WTC11 (cell line): ENCODE data around the gene MRPL2. TPM values are rescaled to one million over a fixed set of nuclear protein-coding genes. Genes with fewer than 3 reads are reported as not detected.

ENCODE experiments used
- ATAC-seq: fragments of 200-7000 bp; cut with Tn5 transposase; 2 replicates; pipeline ENCODE4 v1.10.0; 2021; ENCODE audit warnings: mild to moderate bottlenecking, moderate library complexity
- CTCF ChIA-PET: fragments of 300-600 bp; sonication (Branson Sonifier 250); formaldehyde crosslinking; loops from one replicate; lab custom pipeline; 2021; ENCODE audit warnings: antibody characterized with exemption; lab: Charles Lee
- POLR2A ChIA-PET: fragments of 350-600 bp; sonication (Branson Sonifier 250); formaldehyde crosslinking; loops from one replicate; lab custom pipeline; 2021; ENCODE audit warnings: antibody characterized with exemption; lab: Charles Lee
- DNase-seq: peaks from one replicate; pipeline ENCODE4 v3.0.0; 2021; ENCODE audit warnings: low spot score
- H3K27ac Mint-ChIP-seq: 2 replicates; pipeline ENCODE4 v1.8.0; 2021; ENCODE audit warnings: mixed read lengths
- H3K27me3 Mint-ChIP-seq: 2 replicates; pipeline ENCODE4 v1.8.0; 2021; ENCODE audit warnings: low read depth, mild to moderate bottlenecking, moderate library complexity, mixed read lengths
- H3K36me3 Mint-ChIP-seq: 2 replicates; pipeline ENCODE4 v1.8.0; 2021; ENCODE audit warnings: mixed read lengths
- H3K4me1 Mint-ChIP-seq: 2 replicates; pipeline ENCODE4 v1.8.0; 2022; ENCODE audit warnings: mixed read lengths
- H3K4me3 Mint-ChIP-seq: 2 replicates; pipeline ENCODE4 v1.8.0; 2021; ENCODE audit warnings: mild to moderate bottlenecking, moderate library complexity, mixed read lengths
- H3K9me3 Mint-ChIP-seq: 2 replicates; pipeline ENCODE4 v1.8.0; 2021; ENCODE audit warnings: mixed read lengths
- CREB1 ChIP-seq: sonication (generic); formaldehyde crosslinking; IDR thresholded peaks from 2 replicates; pipeline ENCODE4 v1.8.0; 2023; ENCODE audit warnings: mild to moderate bottlenecking, missing genetic modification reagents
- EMX1 ChIP-seq: fragments of 250-450 bp; sonication (Bioruptor Pico); IDR thresholded peaks from 2 replicates; pipeline ENCODE4 v1.8.0; 2021; ENCODE audit warnings: mild to moderate bottlenecking
- FOXJ3 ChIP-seq: sonication (generic); formaldehyde crosslinking; IDR thresholded peaks from 2 replicates; pipeline ENCODE4 v1.9.0; 2021; ENCODE audit warnings: missing genetic modification reagents, mild to moderate bottlenecking, borderline replicate concordance
- FOXK1 ChIP-seq: sonication (generic); formaldehyde crosslinking; IDR thresholded peaks from 2 replicates; pipeline ENCODE4 v1.8.0; 2022; ENCODE audit warnings: mild to moderate bottlenecking, moderate library complexity, missing genetic modification reagents
- FOXP1 ChIP-seq: sonication (generic); formaldehyde crosslinking; IDR thresholded peaks from 2 replicates; pipeline ENCODE4 v1.8.0; 2022; ENCODE audit warnings: missing genetic modification reagents, mild to moderate bottlenecking, moderate library complexity, borderline replicate concordance
- GABPB1 ChIP-seq: sonication (generic); formaldehyde crosslinking; IDR thresholded peaks from 2 replicates; pipeline ENCODE4 v1.8.1; 2023; ENCODE audit warnings: mild to moderate bottlenecking, missing genetic modification reagents
- GTF2I ChIP-seq: fragments of 250-450 bp; sonication (Bioruptor Pico); conservative IDR thresholded peaks from 2 replicates; pipeline ENCODE4 v1.4.0; 2021; ENCODE audit warnings: mild to moderate bottlenecking
- HMGA2 ChIP-seq: fragments of 250-450 bp; sonication (Bioruptor Pico); IDR thresholded peaks from 2 replicates; pipeline ENCODE4 v1.4.0; 2021; ENCODE audit warnings: mild to moderate bottlenecking, moderate library complexity
- MYBL2 ChIP-seq: sonication (generic); formaldehyde crosslinking; IDR thresholded peaks from 2 replicates; pipeline ENCODE4 v1.8.1; 2023; ENCODE audit warnings: mild to moderate bottlenecking, moderate library complexity, missing genetic modification reagents
- NFATC4 ChIP-seq: fragments of 250-450 bp; sonication (Bioruptor Pico); IDR thresholded peaks from 2 replicates; pipeline ENCODE4 v1.9.0; 2021; ENCODE audit warnings: mild to moderate bottlenecking
- SMAD4 ChIP-seq: sonication (generic); formaldehyde crosslinking; IDR thresholded peaks from 2 replicates; pipeline ENCODE4 v1.8.0; 2022; ENCODE audit warnings: mild to moderate bottlenecking, missing genetic modification reagents
- SP1 ChIP-seq: sonication (generic); formaldehyde crosslinking; conservative IDR thresholded peaks from 2 replicates; pipeline ENCODE4 v1.8.1; 2022; ENCODE audit warnings: missing genetic modification reagents
- TEAD1 ChIP-seq: sonication (generic); formaldehyde crosslinking; IDR thresholded peaks from 2 replicates; pipeline ENCODE4 v1.8.0; 2022; ENCODE audit warnings: mild to moderate bottlenecking, missing genetic modification reagents
- TEAD4 ChIP-seq: sonication (generic); formaldehyde crosslinking; IDR thresholded peaks from 2 replicates; pipeline ENCODE4 v1.8.0; 2022; ENCODE audit warnings: mild to moderate bottlenecking, missing genetic modification reagents
- ZNF416 ChIP-seq: fragments of 250-450 bp; sonication (Bioruptor Pico); IDR thresholded peaks from 2 replicates; pipeline ENCODE4 v1.9.0; 2021; ENCODE audit warnings: mild to moderate bottlenecking, inconsistent platforms
- ZNF423 ChIP-seq: fragments of 250-450 bp; sonication (Bioruptor Pico); IDR thresholded peaks from 2 replicates; pipeline ENCODE4 v2.1.2; 2022; ENCODE audit warnings: mild to moderate bottlenecking, moderate library complexity
- total RNA-seq: library from RNA; stranded (reverse); gene quantifications from 3 replicates; pipeline ENCODE4 v1.2.3, GENCODE V29; 2021
- TF ChIP-seq, protein P1 (sequence below): sonication (generic); formaldehyde crosslinking; IDR thresholded peaks from 2 replicates; pipeline ENCODE4 v1.8.0; 2022; ENCODE audit warnings: missing genetic modification reagents
- TF ChIP-seq, protein P2 (sequence below): sonication (generic); formaldehyde crosslinking; IDR thresholded peaks from 2 replicates; pipeline ENCODE4 v1.8.1; 2023; ENCODE audit warnings: mild to moderate bottlenecking, missing genetic modification reagents, borderline replicate concordance
- TF ChIP-seq, protein P3 (sequence below): sonication (generic); formaldehyde crosslinking; IDR thresholded peaks from 2 replicates; pipeline ENCODE4 v1.8.0; 2022; ENCODE audit warnings: mild to moderate bottlenecking, missing genetic modification reagents
- TF ChIP-seq, protein P4 (sequence below): sonication (generic); formaldehyde crosslinking; IDR thresholded peaks from 2 replicates; pipeline ENCODE4 v1.8.0; 2022; ENCODE audit warnings: mild to moderate bottlenecking, missing genetic modification reagents
- TF ChIP-seq, protein P5 (sequence below): sonication (generic); formaldehyde crosslinking; IDR thresholded peaks from 2 replicates; pipeline ENCODE4 v1.8.1; 2022; ENCODE audit warnings: low read depth, mild to moderate bottlenecking, moderate library complexity, missing genetic modification reagents, borderline replicate concordance
- TF ChIP-seq, protein P6 (sequence below): fragments of 250-450 bp; sonication (Bioruptor Pico); IDR thresholded peaks from 2 replicates; pipeline ENCODE4 v1.9.0; 2021; ENCODE audit warnings: mild to moderate bottlenecking, borderline replicate concordance

The MRPL2 gene
- total RNA-seq, 1 experiment from 2014 or later, result 131 TPM

DNA sequence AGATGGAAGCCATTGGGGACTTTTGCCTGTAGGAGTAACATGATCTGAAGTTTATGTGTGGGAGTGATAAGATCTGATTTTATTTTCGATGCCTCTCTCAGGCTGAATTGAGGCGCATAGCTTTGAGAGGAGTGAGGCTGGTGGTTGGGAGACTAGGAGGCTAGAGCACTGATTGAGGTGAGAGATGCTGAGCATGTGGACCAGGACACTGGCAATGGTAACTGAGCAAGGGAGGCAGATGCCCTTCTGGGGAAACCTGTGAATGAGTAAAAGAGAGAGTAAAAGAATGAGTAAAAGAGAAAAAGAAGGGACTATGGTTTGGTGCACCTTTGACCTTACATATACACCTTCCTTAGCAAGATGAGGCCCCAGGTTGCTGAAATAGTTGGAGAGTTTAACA lies 34.8 kb downstream of the MRPL2 start:
- CTCF ChIA-PET, result no interaction called here
- no peak overlapping the region for H3K4me3 Mint-ChIP-seq
- no peak for TF ChIP-seq HMGA2 (CRISPR knock-in tag)
- TF ChIP-seq ZNF423, result no peak
- TF ChIP-seq, protein P1, sequence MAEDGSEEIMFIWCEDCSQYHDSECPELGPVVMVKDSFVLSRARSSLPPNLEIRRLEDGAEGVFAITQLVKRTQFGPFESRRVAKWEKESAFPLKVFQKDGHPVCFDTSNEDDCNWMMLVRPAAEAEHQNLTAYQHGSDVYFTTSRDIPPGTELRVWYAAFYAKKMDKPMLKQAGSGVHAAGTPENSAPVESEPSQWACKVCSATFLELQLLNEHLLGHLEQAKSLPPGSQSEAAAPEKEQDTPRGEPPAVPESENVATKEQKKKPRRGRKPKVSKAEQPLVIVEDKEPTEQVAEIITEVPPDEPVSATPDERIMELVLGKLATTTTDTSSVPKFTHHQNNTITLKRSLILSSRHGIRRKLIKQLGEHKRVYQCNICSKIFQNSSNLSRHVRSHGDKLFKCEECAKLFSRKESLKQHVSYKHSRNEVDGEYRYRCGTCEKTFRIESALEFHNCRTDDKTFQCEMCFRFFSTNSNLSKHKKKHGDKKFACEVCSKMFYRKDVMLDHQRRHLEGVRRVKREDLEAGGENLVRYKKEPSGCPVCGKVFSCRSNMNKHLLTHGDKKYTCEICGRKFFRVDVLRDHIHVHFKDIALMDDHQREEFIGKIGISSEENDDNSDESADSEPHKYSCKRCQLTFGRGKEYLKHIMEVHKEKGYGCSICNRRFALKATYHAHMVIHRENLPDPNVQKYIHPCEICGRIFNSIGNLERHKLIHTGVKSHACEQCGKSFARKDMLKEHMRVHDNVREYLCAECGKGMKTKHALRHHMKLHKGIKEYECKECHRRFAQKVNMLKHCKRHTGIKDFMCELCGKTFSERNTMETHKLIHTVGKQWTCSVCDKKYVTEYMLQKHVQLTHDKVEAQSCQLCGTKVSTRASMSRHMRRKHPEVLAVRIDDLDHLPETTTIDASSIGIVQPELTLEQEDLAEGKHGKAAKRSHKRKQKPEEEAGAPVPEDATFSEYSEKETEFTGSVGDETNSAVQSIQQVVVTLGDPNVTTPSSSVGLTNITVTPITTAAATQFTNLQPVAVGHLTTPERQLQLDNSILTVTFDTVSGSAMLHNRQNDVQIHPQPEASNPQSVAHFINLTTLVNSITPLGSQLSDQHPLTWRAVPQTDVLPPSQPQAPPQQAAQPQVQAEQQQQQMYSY (CRISPR knock-in tag), result no peak
- TF ChIP-seq, protein P2, sequence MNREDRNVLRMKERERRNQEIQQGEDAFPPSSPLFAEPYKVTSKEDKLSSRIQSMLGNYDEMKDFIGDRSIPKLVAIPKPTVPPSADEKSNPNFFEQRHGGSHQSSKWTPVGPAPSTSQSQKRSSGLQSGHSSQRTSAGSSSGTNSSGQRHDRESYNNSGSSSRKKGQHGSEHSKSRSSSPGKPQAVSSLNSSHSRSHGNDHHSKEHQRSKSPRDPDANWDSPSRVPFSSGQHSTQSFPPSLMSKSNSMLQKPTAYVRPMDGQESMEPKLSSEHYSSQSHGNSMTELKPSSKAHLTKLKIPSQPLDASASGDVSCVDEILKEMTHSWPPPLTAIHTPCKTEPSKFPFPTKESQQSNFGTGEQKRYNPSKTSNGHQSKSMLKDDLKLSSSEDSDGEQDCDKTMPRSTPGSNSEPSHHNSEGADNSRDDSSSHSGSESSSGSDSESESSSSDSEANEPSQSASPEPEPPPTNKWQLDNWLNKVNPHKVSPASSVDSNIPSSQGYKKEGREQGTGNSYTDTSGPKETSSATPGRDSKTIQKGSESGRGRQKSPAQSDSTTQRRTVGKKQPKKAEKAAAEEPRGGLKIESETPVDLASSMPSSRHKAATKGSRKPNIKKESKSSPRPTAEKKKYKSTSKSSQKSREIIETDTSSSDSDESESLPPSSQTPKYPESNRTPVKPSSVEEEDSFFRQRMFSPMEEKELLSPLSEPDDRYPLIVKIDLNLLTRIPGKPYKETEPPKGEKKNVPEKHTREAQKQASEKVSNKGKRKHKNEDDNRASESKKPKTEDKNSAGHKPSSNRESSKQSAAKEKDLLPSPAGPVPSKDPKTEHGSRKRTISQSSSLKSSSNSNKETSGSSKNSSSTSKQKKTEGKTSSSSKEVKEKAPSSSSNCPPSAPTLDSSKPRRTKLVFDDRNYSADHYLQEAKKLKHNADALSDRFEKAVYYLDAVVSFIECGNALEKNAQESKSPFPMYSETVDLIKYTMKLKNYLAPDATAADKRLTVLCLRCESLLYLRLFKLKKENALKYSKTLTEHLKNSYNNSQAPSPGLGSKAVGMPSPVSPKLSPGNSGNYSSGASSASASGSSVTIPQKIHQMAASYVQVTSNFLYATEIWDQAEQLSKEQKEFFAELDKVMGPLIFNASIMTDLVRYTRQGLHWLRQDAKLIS (CRISPR knock-in tag), result no peak
- no peak for TF ChIP-seq MYBL2
- TF ChIP-seq EMX1, result no peak
- TF ChIP-seq SMAD4, result no peak
- no peak for TF ChIP-seq ZNF416
- TF ChIP-seq FOXJ3, result no peak
- TF ChIP-seq TEAD1, result no peak
- no peak for TF ChIP-seq TEAD4 (CRISPR knock-in tag)
- TF ChIP-seq FOXP1 (CRISPR knock-in tag), result no peak
- TF ChIP-seq, protein P3, sequence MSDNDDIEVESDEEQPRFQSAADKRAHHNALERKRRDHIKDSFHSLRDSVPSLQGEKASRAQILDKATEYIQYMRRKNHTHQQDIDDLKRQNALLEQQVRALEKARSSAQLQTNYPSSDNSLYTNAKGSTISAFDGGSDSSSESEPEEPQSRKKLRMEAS (CRISPR knock-in tag), result no peak
- no peak for TF ChIP-seq CREB1 (CRISPR knock-in tag)
- TF ChIP-seq NFATC4 (CRISPR knock-in tag), result no peak
- TF ChIP-seq GTF2I (CRISPR knock-in tag), result no peak
- TF ChIP-seq, protein P4, sequence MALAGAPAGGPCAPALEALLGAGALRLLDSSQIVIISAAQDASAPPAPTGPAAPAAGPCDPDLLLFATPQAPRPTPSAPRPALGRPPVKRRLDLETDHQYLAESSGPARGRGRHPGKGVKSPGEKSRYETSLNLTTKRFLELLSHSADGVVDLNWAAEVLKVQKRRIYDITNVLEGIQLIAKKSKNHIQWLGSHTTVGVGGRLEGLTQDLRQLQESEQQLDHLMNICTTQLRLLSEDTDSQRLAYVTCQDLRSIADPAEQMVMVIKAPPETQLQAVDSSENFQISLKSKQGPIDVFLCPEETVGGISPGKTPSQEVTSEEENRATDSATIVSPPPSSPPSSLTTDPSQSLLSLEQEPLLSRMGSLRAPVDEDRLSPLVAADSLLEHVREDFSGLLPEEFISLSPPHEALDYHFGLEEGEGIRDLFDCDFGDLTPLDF, result no peak
- TF ChIP-seq, all 79 proteins: peak for 0
- Mint-ChIP-seq H3K27ac (peak overlapping the region; percentile 36), H3K27me3 (no peaks in the 10 kb centered on the region), H3K36me3 (peaks cover 53% of the 10 kb centered on the region), H3K4me1 (peaks cover 8% of the 10 kb centered on the region), H3K9me3 (no peaks in the 10 kb centered on the region)
- no peak for ATAC-seq
- POLR2A ChIA-PET, result no interaction called here
- DNase-seq, result no peak

DNA sequence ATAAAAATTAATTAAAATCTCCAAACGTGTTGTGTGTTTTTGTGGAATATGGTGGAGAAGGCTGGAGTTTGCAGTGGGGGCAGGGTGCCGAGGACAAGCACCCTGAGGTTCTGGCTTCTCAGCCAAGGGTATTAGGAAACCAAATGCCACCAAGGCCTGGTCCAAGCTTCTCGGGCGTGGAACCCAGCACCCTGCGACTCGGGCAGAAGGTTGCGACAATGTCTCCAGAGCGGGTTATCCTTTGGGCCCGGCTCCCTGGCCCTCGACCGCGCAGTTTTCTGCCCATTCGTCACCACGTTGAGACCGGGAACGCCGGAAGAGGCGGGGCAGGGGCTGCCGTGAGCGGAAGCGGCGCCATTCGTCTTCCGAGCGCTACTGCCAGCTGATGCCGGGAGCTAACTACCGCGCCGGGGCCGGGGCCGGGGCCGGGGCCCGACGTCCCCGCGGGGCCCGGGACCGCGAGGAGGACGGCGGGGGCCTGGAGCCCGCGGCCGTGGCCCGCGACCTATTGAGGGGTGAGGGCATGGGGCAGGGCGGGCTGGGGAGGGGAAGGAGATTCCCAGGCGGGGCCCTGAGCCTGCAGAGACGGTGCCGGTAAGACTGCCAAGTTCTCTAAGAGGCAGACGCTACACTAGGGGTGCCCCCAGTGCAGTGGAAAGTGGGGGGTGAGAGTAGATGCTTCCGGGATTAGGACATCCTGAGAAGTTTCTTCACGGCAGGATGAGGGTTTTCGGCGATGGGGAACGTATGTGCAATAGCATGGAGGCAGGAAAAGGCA lies 37.8 kb downstream of the MRPL2 start, which contains the start of gene RRP36:
TSS of gene RRP36 (plus strand) at position 354 of the 778 bp plus-strand sequence. CDS start at position 386, 32 bp downstream.
- Mint-ChIP-seq H3K4me1 (peaks cover 8% of the 10 kb centered on the region), H3K27me3 (no peaks in the 10 kb centered on the region), H3K36me3 (peaks cover 47% of the 10 kb centered on the region), H3K27ac (peak within 1 kb of the TSS; percentile 96), H3K9me3 (no peaks in the 10 kb centered on the region), H3K4me3 (peak within 1 kb of the TSS; percentile 98)
- ChIA-PET POLR2A (interaction anchor here (0.8 to 3.1 kb wide), 8 partner anchors 8 to 149 kb away, joined by 3 to 12 read pairs (median 4); partner anchors contain the start of genes CNPY3, CUL7, KLC4 and KLHDC3), CTCF (interaction anchor here (0.8 to 2.9 kb wide), 9 partner anchors 13 to 153 kb away, joined by 3 to 18 read pairs (median 5); partner anchors contain the start of genes CUL7 and GNMT)
- DNase-seq (peak; percentile 79), ATAC-seq (peak; percentile 85)
- TF ChIP-seq MYBL2, result no peak
- TF ChIP-seq, protein P5, sequence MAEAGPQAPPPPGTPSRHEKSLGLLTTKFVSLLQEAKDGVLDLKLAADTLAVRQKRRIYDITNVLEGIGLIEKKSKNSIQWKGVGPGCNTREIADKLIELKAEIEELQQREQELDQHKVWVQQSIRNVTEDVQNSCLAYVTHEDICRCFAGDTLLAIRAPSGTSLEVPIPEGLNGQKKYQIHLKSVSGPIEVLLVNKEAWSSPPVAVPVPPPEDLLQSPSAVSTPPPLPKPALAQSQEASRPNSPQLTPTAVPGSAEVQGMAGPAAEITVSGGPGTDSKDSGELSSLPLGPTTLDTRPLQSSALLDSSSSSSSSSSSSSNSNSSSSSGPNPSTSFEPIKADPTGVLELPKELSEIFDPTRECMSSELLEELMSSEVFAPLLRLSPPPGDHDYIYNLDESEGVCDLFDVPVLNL (CRISPR knock-in tag), result no peak
- TF ChIP-seq SP1 (CRISPR knock-in tag), result peak; percentile 70
- TF ChIP-seq FOXK1 (CRISPR knock-in tag), result 0 out of 2 replicates have a peak, but pooled peaks have one; percentile 48
- peak; percentile 67 for TF ChIP-seq GABPB1 (CRISPR knock-in tag)
- TF ChIP-seq, protein P6, sequence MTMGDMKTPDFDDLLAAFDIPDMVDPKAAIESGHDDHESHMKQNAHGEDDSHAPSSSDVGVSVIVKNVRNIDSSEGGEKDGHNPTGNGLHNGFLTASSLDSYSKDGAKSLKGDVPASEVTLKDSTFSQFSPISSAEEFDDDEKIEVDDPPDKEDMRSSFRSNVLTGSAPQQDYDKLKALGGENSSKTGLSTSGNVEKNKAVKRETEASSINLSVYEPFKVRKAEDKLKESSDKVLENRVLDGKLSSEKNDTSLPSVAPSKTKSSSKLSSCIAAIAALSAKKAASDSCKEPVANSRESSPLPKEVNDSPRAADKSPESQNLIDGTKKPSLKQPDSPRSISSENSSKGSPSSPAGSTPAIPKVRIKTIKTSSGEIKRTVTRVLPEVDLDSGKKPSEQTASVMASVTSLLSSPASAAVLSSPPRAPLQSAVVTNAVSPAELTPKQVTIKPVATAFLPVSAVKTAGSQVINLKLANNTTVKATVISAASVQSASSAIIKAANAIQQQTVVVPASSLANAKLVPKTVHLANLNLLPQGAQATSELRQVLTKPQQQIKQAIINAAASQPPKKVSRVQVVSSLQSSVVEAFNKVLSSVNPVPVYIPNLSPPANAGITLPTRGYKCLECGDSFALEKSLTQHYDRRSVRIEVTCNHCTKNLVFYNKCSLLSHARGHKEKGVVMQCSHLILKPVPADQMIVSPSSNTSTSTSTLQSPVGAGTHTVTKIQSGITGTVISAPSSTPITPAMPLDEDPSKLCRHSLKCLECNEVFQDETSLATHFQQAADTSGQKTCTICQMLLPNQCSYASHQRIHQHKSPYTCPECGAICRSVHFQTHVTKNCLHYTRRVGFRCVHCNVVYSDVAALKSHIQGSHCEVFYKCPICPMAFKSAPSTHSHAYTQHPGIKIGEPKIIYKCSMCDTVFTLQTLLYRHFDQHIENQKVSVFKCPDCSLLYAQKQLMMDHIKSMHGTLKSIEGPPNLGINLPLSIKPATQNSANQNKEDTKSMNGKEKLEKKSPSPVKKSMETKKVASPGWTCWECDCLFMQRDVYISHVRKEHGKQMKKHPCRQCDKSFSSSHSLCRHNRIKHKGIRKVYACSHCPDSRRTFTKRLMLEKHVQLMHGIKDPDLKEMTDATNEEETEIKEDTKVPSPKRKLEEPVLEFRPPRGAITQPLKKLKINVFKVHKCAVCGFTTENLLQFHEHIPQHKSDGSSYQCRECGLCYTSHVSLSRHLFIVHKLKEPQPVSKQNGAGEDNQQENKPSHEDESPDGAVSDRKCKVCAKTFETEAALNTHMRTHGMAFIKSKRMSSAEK, result 0 out of 2 replicates have a peak, but pooled peaks have one; percentile 35
